GM20000 (cell line): ENCODE results near the gene OR4Q3.
"Not testable (repeated sequence)": the region's sequence is repeated elsewhere in the genome, so short reads cannot be mapped to it uniquely, and the experiment has no call there.

Experiments
- DNase-seq: peaks from one replicate; pipeline ENCODE4 v3.0.0; 2012; ENCODE audit warnings: low spot score
- TF ChIP-seq, protein P1 (sequence below): IDR thresholded peaks from 2 replicates; pipeline ENCODE4 v1.5.1; 2012; ENCODE audit warnings: mild to moderate bottlenecking, control low read depth; ENCODE audit errors: extremely low read depth, missing control alignments

Gene OR4Q3

DNA sequence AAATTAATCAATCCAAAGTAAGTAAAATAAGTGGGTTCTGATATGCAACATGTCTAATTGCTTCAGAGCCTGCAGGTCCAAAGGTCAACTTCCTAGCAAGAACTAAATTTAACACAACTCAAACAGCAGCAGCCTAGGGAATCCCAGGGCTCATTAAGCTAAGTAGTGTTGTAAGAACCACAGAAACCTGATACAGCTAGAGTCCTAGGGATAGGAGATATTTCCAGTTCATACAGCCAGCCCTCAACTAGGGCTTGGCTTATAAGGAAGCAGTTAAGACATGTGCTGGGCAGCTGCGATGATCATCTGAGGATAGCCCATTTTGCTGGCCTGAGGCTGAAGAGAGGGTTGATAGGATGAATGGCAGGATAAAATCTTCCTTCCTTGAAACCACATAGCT, at the start of gene OR4Q3:
OR4Q3 (plus strand) TSS at position 316 of the 400 bp plus-strand sequence.
- DNase-seq: no peak
- TF ChIP-seq, protein P1, sequence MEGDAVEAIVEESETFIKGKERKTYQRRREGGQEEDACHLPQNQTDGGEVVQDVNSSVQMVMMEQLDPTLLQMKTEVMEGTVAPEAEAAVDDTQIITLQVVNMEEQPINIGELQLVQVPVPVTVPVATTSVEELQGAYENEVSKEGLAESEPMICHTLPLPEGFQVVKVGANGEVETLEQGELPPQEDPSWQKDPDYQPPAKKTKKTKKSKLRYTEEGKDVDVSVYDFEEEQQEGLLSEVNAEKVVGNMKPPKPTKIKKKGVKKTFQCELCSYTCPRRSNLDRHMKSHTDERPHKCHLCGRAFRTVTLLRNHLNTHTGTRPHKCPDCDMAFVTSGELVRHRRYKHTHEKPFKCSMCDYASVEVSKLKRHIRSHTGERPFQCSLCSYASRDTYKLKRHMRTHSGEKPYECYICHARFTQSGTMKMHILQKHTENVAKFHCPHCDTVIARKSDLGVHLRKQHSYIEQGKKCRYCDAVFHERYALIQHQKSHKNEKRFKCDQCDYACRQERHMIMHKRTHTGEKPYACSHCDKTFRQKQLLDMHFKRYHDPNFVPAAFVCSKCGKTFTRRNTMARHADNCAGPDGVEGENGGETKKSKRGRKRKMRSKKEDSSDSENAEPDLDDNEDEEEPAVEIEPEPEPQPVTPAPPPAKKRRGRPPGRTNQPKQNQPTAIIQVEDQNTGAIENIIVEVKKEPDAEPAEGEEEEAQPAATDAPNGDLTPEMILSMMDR: no peak

GRCh38 chr14:19729359-19729758, 14.0 kb upstream of the OR4Q3 start:
- DNase-seq: no peak
- TF ChIP-seq, protein P1: no peak

DNA sequence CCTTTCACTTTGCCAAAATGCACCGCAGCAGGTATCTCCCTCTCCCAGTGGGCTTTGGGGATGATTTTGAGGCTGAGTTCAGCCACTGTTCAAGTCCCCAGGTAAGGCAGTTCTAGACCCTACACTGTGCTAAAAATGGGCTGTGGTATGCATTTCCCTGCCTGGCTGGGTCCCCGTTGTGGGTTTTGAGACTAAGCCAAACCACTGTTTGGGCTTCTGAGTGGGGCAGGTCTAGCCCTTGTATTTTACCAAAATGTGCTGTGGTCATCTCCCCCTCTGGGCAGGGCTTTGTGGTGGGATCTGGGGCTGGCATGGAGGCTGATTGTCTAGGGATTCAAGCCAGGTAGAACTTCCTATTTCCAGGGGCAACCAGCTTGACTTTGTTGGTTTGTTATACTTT, 13.6 kb upstream of the OR4Q3 start:
- TF ChIP-seq, protein P1: no peak
- DNase-seq: no peak

DNA sequence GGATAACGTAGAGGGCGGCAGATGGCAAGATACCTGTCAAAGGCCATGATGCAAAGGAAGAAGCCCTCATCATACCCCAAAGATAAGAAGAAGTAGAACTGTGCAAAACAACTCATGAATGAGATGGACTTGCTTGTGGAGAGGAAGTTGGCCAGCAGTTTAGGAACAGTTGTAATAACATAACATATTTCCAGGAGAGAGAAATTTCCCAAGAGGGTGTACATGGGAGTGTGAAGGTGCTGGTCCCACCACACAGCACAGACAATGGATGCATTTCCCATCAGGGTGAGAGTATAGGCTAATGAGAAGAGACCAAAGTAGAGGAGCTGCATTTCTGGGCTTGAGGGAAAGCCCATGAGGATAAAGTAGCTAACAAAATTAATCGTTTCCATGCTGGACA, 9.5 kb upstream of the OR4Q3 start:
- DNase-seq: not testable (repeated sequence)

DNA sequence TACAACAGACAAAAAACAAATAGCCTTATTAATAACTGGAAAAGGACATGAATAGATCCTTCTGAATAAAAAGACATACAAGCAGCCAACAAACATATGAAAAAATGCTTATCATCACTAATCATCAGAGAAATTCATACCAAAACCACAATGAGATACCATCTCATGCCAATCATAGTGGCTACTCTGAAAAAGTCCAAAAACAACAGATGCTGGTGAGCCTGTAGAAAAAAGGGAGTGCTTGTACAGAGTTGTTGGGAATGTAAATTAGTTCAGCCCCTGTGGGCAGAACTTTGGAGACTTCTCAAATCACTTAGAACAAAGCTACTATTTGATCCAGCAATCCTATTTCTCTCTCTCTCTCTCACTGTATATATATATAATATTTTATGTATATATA, 8.9 kb downstream of the OR4Q3 start:
- not testable (repeated sequence) for DNase-seq

DNA sequence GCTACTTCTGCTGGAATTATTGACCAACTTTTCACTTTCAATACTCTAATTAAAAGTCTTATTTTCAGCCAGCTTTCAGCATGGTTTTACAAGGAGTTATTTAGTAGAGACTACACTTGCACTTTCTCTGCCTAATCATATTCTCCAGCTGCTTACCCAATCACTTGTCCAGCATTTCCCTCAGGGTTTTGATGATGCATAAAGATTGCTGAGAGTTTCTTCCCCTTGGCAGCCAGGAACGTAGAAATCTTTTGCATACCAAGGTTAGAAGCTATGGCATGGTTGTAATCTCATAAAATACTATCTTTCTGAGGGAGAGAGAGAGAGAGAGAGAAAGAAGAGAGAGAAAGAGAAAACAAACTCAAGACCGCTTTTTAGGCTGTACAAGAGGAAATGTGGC, 10.8 kb downstream of the OR4Q3 start:
- DNase-seq: no peak
- TF ChIP-seq, protein P1: no peak

GRCh38 chr14:19771491-19771890, 28.1 kb downstream of the OR4Q3 start:
- not testable (repeated sequence) for DNase-seq

- TF ChIP-seq, protein P1: no peak
- DNase-seq: no peak
Measured at GRCh38 chr14:19771895-19772430, 28.6 kb downstream of the OR4Q3 start.

DNA sequence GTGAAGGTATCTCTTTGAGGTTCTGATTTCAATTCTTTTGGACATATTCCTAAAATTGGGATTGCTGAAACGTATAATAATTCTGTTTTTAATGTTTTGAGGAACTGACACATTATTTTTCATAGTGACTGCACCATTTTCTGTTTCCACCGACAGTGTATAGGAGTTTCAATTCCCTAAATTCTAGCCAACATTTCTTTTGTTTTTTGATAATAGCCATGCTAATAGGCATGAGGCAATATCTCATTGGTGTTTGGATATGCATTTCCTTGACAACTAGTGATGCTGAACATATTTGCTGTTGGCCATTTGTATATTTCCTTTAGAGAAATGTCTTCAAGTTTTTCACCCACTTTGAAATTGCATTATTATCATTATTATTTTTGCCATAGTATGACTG, 29.1 kb downstream of the OR4Q3 start:
- not testable (repeated sequence) for DNase-seq

- not testable (repeated sequence) for DNase-seq
Measured at GRCh38 chr14:19773204-19773603, 29.8 kb downstream of the OR4Q3 start, which contains the start of gene OR4M1. TSS of gene OR4M1 (plus strand) at chr14:19773504. CDS start at chr14:19780323, 6,819 bp downstream.
